HepG2 (cell line): ENCODE results near the gene ZBTB14. TPM values are rescaled to one million over a fixed set of nuclear protein-coding genes. Genes with fewer than 3 reads are reported as not detected.

Experiments
- ADNP ChIP-seq: sonication (generic); formaldehyde crosslinking; IDR thresholded peaks from 2 replicates; pipeline ENCODE4 v1.4.0; 2020; ENCODE audit warnings: missing genetic modification reagents
- ATF6 ChIP-seq: sonication (generic); formaldehyde crosslinking; conservative IDR thresholded peaks from 2 replicates; pipeline ENCODE4 v1.4.0; 2020; ENCODE audit warnings: missing genetic modification reagents
- CREB3 ChIP-seq: sonication (generic); formaldehyde crosslinking; IDR thresholded peaks from 2 replicates; pipeline ENCODE4 v1.5.0; 2020; ENCODE audit warnings: missing genetic modification reagents
- ELF3 ChIP-seq: IDR thresholded peaks from 2 replicates; pipeline ENCODE4 v1.6.1; 2016; ENCODE audit warnings: missing genetic modification reagents, missing compliant biosample characterization
- ERF ChIP-seq: IDR thresholded peaks from 2 replicates; pipeline ENCODE4 v1.6.1; 2018; ENCODE audit warnings: missing biosample characterization, missing genetic modification reagents
- FOXJ3 ChIP-seq: sonication (generic); formaldehyde crosslinking; IDR thresholded peaks from 2 replicates; pipeline ENCODE4 v1.4.0; 2020; ENCODE audit warnings: missing genetic modification reagents, mild to moderate bottlenecking, borderline replicate concordance
- GATAD2A ChIP-seq: IDR thresholded peaks from 2 replicates; pipeline ENCODE4 v1.6.1; 2016
- ISL2 ChIP-seq: sonication (generic); formaldehyde crosslinking; IDR thresholded peaks from 2 replicates; pipeline ENCODE4 v1.5.0; 2020; ENCODE audit warnings: missing genetic modification reagents
- KDM6A ChIP-seq: IDR thresholded peaks from 2 replicates; pipeline ENCODE4 v1.6.1; 2016; ENCODE audit warnings: low read depth
- MAX ChIP-seq: IDR thresholded peaks from 2 replicates; pipeline ENCODE4 v1.6.1; 2012; ENCODE audit warnings: inconsistent platforms
- MIXL1 ChIP-seq: IDR thresholded peaks from 2 replicates; pipeline ENCODE4 v1.6.1; 2016
- RCOR2 ChIP-seq: IDR thresholded peaks from 2 replicates; pipeline ENCODE4 v1.6.1; 2016; ENCODE audit warnings: missing biosample characterization, missing genetic modification reagents
- SOX13 ChIP-seq, 3 experiments: fragments of 450-650 bp in 1 of 3; sonication (generic) in 1 of 3; formaldehyde crosslinking in 1 of 3; IDR thresholded peaks in 2 of 3; conservative IDR thresholded peaks in 1 of 3; 2 replicates each; pipeline versions ENCODE4 v1.5.0 to v1.6.1; 2016 to 2020; ENCODE audit warnings: antibody characterized with exemption in 1 of 3, mild to moderate bottlenecking in 1 of 3, missing compliant biosample characterization in 1 of 3, missing genetic modification reagents in 1 of 3, moderate library complexity in 1 of 3
- SOX5 ChIP-seq: IDR thresholded peaks from 2 replicates; pipeline ENCODE4 v1.6.1; 2016; ENCODE audit warnings: borderline replicate concordance
- THRA ChIP-seq: sonication (generic); formaldehyde crosslinking; IDR thresholded peaks from 2 replicates; pipeline ENCODE4 v1.4.0; 2020; ENCODE audit warnings: missing genetic modification reagents, borderline replicate concordance
- ZNF503 ChIP-seq: sonication (generic); formaldehyde crosslinking; IDR thresholded peaks from 2 replicates; pipeline ENCODE4 v1.4.0; 2020; ENCODE audit warnings: missing genetic modification reagents
- polyA plus RNA-seq, 8 experiments: library from polyadenylated mRNA; depleted of rRNA in 3 of 8; stranded (reverse) in 7 of 8; unstranded in 1 of 8; fragments of >200 nt; fragmentation: Illumina TruSeq in 4 of 8; extraction: Trizol in 4 of 8; gene quantifications; 2 replicates each; pipeline versions ENCODE4 v1.2.1 to v1.2.3, GENCODE V29; 2011 to 2016; ENCODE audit warnings: low read depth in 4 of 8, missing spikeins in 1 of 8, mixed read lengths in 1 of 8; ENCODE audit not compliant: insufficient read depth in 1 of 8
- total RNA-seq, 5 experiments: library from RNA; depleted of rRNA; stranded (reverse); fragments of >200 nt; fragmentation: Illumina TruSeq; extraction: Trizol; gene quantifications; 2 replicates each; pipeline ENCODE4 v1.2.3, GENCODE V29; 2016; ENCODE audit warnings: low read depth in 1 of 5
- TF ChIP-seq, protein P1 (sequence below): sonication (generic); formaldehyde crosslinking; IDR thresholded peaks from 2 replicates; pipeline ENCODE4 v1.4.0; 2020; ENCODE audit warnings: missing genetic modification reagents
- TF ChIP-seq, protein P2 (sequence below): IDR thresholded peaks from 2 replicates; pipeline ENCODE4 v1.4.0; 2020; ENCODE audit warnings: mild to moderate bottlenecking, missing genetic modification reagents

ZBTB14 gene
- total and polyA plus RNA-seq, 2 of the 13 experiments (the other 11 are each of a cell fraction or from before 2014, with no cell fraction given): 8.0 to 14.4 TPM

DNA sequence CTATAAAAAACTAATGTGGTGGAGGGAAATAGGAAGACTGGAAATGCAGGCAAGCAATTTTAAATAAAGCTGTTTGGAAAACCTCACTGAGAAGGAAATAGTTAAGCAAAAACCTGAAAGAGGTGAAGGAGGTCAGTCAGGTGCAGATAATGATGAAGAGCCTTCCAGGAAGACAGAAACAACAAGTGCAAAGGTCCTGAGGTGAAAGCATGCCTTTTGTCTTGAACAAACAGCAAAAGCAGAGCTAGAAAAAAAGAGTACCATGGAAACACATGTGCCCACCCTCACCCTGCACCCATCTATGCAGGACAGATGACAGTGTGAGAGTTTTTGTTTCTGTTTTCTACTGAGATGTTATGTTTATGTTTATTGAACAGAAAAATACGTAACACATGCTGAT, 8.1 kb upstream of the ZBTB14 start (continued):
- peak; percentile 61; the same call in 1 of the 2 replicates for TF ChIP-seq ZNF503 (CRISPR knock-in tag)
- TF ChIP-seq THRA (CRISPR knock-in tag): peak; percentile 88; the same call in 1 of the 2 replicates
- TF ChIP-seq ELF3: peak; percentile 70
- TF ChIP-seq SOX5: peak; percentile 87; the same call in 1 of the 2 replicates
- TF ChIP-seq ADNP (CRISPR knock-in tag): no peak
- TF ChIP-seq ERF (CRISPR knock-in tag): peak; percentile 57; the same call in 1 of the 2 replicates
- TF ChIP-seq GATAD2A (CRISPR knock-in tag): peak; percentile 62
- TF ChIP-seq, protein P1, sequence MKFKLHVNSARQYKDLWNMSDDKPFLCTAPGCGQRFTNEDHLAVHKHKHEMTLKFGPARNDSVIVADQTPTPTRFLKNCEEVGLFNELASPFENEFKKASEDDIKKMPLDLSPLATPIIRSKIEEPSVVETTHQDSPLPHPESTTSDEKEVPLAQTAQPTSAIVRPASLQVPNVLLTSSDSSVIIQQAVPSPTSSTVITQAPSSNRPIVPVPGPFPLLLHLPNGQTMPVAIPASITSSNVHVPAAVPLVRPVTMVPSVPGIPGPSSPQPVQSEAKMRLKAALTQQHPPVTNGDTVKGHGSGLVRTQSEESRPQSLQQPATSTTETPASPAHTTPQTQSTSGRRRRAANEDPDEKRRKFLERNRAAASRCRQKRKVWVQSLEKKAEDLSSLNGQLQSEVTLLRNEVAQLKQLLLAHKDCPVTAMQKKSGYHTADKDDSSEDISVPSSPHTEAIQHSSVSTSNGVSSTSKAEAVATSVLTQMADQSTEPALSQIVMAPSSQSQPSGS (CRISPR knock-in tag): peak; percentile 61; the same call in 1 of the 2 replicates
- TF ChIP-seq, protein P2, sequence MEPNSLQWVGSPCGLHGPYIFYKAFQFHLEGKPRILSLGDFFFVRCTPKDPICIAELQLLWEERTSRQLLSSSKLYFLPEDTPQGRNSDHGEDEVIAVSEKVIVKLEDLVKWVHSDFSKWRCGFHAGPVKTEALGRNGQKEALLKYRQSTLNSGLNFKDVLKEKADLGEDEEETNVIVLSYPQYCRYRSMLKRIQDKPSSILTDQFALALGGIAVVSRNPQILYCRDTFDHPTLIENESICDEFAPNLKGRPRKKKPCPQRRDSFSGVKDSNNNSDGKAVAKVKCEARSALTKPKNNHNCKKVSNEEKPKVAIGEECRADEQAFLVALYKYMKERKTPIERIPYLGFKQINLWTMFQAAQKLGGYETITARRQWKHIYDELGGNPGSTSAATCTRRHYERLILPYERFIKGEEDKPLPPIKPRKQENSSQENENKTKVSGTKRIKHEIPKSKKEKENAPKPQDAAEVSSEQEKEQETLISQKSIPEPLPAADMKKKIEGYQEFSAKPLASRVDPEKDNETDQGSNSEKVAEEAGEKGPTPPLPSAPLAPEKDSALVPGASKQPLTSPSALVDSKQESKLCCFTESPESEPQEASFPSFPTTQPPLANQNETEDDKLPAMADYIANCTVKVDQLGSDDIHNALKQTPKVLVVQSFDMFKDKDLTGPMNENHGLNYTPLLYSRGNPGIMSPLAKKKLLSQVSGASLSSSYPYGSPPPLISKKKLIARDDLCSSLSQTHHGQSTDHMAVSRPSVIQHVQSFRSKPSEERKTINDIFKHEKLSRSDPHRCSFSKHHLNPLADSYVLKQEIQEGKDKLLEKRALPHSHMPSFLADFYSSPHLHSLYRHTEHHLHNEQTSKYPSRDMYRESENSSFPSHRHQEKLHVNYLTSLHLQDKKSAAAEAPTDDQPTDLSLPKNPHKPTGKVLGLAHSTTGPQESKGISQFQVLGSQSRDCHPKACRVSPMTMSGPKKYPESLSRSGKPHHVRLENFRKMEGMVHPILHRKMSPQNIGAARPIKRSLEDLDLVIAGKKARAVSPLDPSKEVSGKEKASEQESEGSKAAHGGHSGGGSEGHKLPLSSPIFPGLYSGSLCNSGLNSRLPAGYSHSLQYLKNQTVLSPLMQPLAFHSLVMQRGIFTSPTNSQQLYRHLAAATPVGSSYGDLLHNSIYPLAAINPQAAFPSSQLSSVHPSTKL: peak; percentile 67; the same call in 1 of the 2 replicates
- TF ChIP-seq KDM6A (CRISPR knock-in tag): peak; percentile 81
- peak; percentile 82 for TF ChIP-seq ISL2 (CRISPR knock-in tag)
- peak; percentile 52; the same call in 1 of the 2 replicates for TF ChIP-seq FOXJ3
- no peak for TF ChIP-seq CREB3 (CRISPR knock-in tag)
- peak; percentile 62; the same call in 1 of the 2 replicates for TF ChIP-seq RCOR2 (CRISPR knock-in tag)
- peak; percentile 60; the same call in 1 of the 2 replicates for TF ChIP-seq SOX13 (IDR thresholded peaks at IDR 0.05)
- peak in 1 of 2 experiments; percentile 94; a peak in 2 of 4 replicates for TF ChIP-seq SOX13 (CRISPR knock-in tag; conservative IDR thresholded peaks at IDR 0.05 in 1 of 2, IDR thresholded peaks at IDR 0.05 in 1 of 2)
- TF ChIP-seq ATF6 (CRISPR knock-in tag): no peak
- 0 out of 2 replicates have a peak, but pooled peaks have one; percentile 50 for TF ChIP-seq MAX
- peak; percentile 57; the same call in 1 of the 2 replicates for TF ChIP-seq MIXL1
